RWPE2 (cell line): ENCODE results near the gene DGLUCY.

ENCODE experiments used
- ATAC-seq: fragments of 200-7000 bp; cut with Tn5 transposase; 3 replicates; pipeline ENCODE4 v1.9.1; 2021; ENCODE audit warnings: low read depth
- DNase-seq: peaks from one replicate; pipeline ENCODE4 v3.0.0-alpha.2; 2020; ENCODE audit warnings: low spot score
- H3K27ac ChIP-seq: fragments of 450-650 bp; 2 replicates; pipeline ENCODE4 v1.5.1; 2017; ENCODE audit warnings: mild to moderate bottlenecking; ENCODE audit not compliant: poor library complexity, severe bottlenecking
- H3K27me3 ChIP-seq: fragments of 250-450 bp; sonication (Bioruptor Pico); 2 replicates; pipeline ENCODE4 v1.5.1; 2021; ENCODE audit warnings: mild to moderate bottlenecking, moderate library complexity; ENCODE audit not compliant: insufficient read depth, poor library complexity, severe bottlenecking
- H3K36me3 ChIP-seq: fragments of 250-450 bp; sonication (Bioruptor Pico); 2 replicates; pipeline ENCODE4 v1.5.1; 2020; ENCODE audit warnings: low read depth, mild to moderate bottlenecking, moderate library complexity
- H3K4me1 ChIP-seq: fragments of 250-450 bp; sonication (Bioruptor Pico); 2 replicates; pipeline ENCODE4 v1.5.1; 2021; ENCODE audit warnings: mild to moderate bottlenecking, moderate library complexity; ENCODE audit not compliant: insufficient read depth, poor library complexity, severe bottlenecking
- H3K4me3 ChIP-seq: fragments of 250-450 bp; sonication (Bioruptor Pico); 2 replicates; pipeline ENCODE4 v1.5.1; 2021; ENCODE audit warnings: mild to moderate bottlenecking, moderate library complexity; ENCODE audit not compliant: severe bottlenecking
- H3K9me3 ChIP-seq: fragments of 250-450 bp; sonication (Bioruptor Pico); 2 replicates; pipeline ENCODE4 v1.5.1; 2021; ENCODE audit warnings: mild to moderate bottlenecking, moderate library complexity; ENCODE audit not compliant: severe bottlenecking
- CTCF ChIP-seq: fragments of 450-650 bp; IDR thresholded peaks from one replicate; pipeline ENCODE4 v1.5.1; 2017; ENCODE audit warnings: mild to moderate bottlenecking, moderate library complexity; ENCODE audit not compliant: poor library complexity, severe bottlenecking

The DGLUCY gene

GRCh38 chr14:91113829-91114078 is at the start of gene DGLUCY:
TSS of gene DGLUCY (plus strand) at chr14:91114073. CDS start at chr14:91160295, 46,222 bp downstream.
- no peaks in the 10 kb centered on the region; the same call in 1 of the 2 replicates for H3K36me3 ChIP-seq
- H3K27ac ChIP-seq, result peak within 1 kb of the TSS; percentile 76
- peak within 1 kb of the TSS; percentile 32 for H3K4me3 ChIP-seq
- H3K4me1 ChIP-seq, result peaks cover 15% of the 10 kb centered on the region
- DNase-seq (peak; percentile 83), ATAC-seq (peak; percentile 86)
- H3K27me3 ChIP-seq, result no peaks in the 10 kb centered on the region
- no peak for TF ChIP-seq CTCF
- no peaks in the 10 kb centered on the region for H3K9me3 ChIP-seq

- Histone ChIP-seq H3K27me3 (no peaks in the 10 kb centered on the region), H3K4me3 (no peak overlapping the region), H3K4me1 (peaks cover 5% of the 10 kb centered on the region), H3K27ac (no peak overlapping the region), H3K9me3 (peaks cover 2% of the 10 kb centered on the region), H3K36me3 (no peaks in the 10 kb centered on the region)
- ATAC-seq (no peak), DNase-seq (no peak)
- TF ChIP-seq CTCF, result no peak
Measured at GRCh38 chr14:91065266-91065665, 48.6 kb upstream of the DGLUCY start.

- no peaks in the 10 kb centered on the region for H3K27me3 ChIP-seq
- DNase-seq, result no peak
Measured at GRCh38 chr14:91067186-91067585, 46.7 kb upstream of the DGLUCY start.

GRCh38 chr14:91068642-91069041 is 45.2 kb upstream of the DGLUCY start:
- Histone ChIP-seq H3K36me3 (no peaks in the 10 kb centered on the region), H3K4me3 (no peak overlapping the region), H3K9me3 (peaks cover 2% of the 10 kb centered on the region), H3K4me1 (no peaks in the 10 kb centered on the region), H3K27ac (no peak overlapping the region), H3K27me3 (no peaks in the 10 kb centered on the region)
- no peak for DNase-seq
- TF ChIP-seq CTCF, result no peak
- ATAC-seq, result no peak

More at GRCh38 chr14:91067186-91067585, 46.7 kb upstream of the DGLUCY start:
- TF ChIP-seq CTCF, result no peak
- H3K4me3 ChIP-seq, result no peak overlapping the region
- no peaks in the 10 kb centered on the region for H3K36me3 ChIP-seq
- ATAC-seq, result no peak
- H3K27ac ChIP-seq, result no peak overlapping the region
- H3K9me3 ChIP-seq, result peaks cover 2% of the 10 kb centered on the region
- no peaks in the 10 kb centered on the region for H3K4me1 ChIP-seq

- peaks cover 2% of the 10 kb centered on the region for H3K9me3 ChIP-seq
- no peak for ATAC-seq
- TF ChIP-seq CTCF, result no peak
- H3K4me1 ChIP-seq, result no peaks in the 10 kb centered on the region
- H3K4me3 ChIP-seq, result no peak overlapping the region
- H3K36me3 ChIP-seq, result no peaks in the 10 kb centered on the region
- DNase-seq, result no peak
- H3K27ac ChIP-seq, result no peak overlapping the region
- no peaks in the 10 kb centered on the region for H3K27me3 ChIP-seq
Measured at GRCh38 chr14:91070572-91070971, 43.3 kb upstream of the DGLUCY start.
